Measurements from ENCODE around the gene SPCS1.

DNA sequence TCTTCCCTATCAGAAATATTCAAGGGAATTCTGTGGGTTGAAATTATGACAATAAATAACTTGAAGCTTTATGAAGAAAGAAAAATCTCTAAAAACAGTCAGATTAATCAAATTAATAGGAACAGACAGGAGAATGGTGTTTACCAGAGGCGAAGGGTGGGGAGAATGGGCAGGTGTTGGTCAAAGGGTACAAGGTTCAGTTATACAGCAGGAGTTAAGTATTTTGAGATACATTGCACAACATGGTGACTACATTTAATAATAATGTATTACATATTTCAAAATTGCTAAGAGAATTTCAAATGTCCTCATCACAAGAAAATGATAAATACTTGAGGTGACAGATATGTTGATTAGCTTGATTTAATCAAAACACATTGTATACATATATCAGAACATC is 18.6 kb downstream of the SPCS1 start:
- TF ChIP-seq, protein P1, sequence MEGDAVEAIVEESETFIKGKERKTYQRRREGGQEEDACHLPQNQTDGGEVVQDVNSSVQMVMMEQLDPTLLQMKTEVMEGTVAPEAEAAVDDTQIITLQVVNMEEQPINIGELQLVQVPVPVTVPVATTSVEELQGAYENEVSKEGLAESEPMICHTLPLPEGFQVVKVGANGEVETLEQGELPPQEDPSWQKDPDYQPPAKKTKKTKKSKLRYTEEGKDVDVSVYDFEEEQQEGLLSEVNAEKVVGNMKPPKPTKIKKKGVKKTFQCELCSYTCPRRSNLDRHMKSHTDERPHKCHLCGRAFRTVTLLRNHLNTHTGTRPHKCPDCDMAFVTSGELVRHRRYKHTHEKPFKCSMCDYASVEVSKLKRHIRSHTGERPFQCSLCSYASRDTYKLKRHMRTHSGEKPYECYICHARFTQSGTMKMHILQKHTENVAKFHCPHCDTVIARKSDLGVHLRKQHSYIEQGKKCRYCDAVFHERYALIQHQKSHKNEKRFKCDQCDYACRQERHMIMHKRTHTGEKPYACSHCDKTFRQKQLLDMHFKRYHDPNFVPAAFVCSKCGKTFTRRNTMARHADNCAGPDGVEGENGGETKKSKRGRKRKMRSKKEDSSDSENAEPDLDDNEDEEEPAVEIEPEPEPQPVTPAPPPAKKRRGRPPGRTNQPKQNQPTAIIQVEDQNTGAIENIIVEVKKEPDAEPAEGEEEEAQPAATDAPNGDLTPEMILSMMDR (IDR thresholded peaks at IDR 0.05 in 4 of 5, conservative IDR thresholded peaks at IDR 0.05 in 1 of 5): no peak
- no peak for TF ChIP-seq POLR2A (IDR thresholded peaks at IDR 0.05)
